Esophagus muscularis mucosa (tissue), 3 donors: ENCODE measurements around the gene JARID2.

Experiments
- POLR2A ChIP-seq: fragments of 450-650 bp; IDR thresholded peaks from one replicate; pipeline ENCODE4 v1.6.1; 2017; ENCODE audit warnings: antibody characterized with exemption, moderate library complexity, mild to moderate bottlenecking, low read depth
- POLR2AphosphoS5 ChIP-seq, 2 donors: sonication (generic); formaldehyde crosslinking; IDR thresholded peaks; one replicate each; pipeline ENCODE4 v1.6.1; 2017; ENCODE audit warnings: antibody characterized with exemption in 2 of 2
- TF ChIP-seq, protein P1 (sequence below), 3 experiments: fragments of 200-600 bp in 2 of 3; fragments of 450-650 bp in 1 of 3; sonication (generic) in 2 of 3; IDR thresholded peaks; one replicate each; pipeline ENCODE4 v1.5.1; 2017 to 2019; ENCODE audit warnings: antibody characterized with exemption in 3 of 3, mild to moderate bottlenecking in 2 of 3, moderate library complexity in 1 of 3

DNA sequence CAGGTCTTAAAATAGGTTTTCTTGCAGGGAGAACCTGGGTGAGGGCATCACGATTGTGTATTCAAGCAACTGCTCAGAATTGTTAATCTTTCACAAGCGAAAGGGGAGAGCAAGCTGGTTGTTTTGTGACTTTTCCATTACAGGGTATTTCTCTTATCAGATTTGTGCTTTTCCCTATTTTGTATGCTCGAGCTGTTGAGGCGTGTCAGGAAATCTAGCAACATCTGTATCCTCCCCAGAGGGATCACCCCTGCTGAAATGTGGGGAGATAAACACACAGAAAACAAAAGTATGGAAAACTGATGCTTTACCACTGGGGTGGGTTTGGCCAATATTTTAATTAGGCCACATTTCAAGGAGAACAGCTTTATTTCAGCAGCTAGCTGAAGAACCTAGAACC is 230.0 kb downstream of the JARID2 start:
- TF ChIP-seq, protein P1, sequence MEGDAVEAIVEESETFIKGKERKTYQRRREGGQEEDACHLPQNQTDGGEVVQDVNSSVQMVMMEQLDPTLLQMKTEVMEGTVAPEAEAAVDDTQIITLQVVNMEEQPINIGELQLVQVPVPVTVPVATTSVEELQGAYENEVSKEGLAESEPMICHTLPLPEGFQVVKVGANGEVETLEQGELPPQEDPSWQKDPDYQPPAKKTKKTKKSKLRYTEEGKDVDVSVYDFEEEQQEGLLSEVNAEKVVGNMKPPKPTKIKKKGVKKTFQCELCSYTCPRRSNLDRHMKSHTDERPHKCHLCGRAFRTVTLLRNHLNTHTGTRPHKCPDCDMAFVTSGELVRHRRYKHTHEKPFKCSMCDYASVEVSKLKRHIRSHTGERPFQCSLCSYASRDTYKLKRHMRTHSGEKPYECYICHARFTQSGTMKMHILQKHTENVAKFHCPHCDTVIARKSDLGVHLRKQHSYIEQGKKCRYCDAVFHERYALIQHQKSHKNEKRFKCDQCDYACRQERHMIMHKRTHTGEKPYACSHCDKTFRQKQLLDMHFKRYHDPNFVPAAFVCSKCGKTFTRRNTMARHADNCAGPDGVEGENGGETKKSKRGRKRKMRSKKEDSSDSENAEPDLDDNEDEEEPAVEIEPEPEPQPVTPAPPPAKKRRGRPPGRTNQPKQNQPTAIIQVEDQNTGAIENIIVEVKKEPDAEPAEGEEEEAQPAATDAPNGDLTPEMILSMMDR (IDR thresholded peaks at IDR 0.05): no peak
- no peak for TF ChIP-seq POLR2AphosphoS5 (IDR thresholded peaks at IDR 0.05)
- no peak for TF ChIP-seq POLR2A
